Left ventricle myocardium inferior (tissue), 1 donor: ENCODE data around the gene ANXA10. TPM values are rescaled to one million over a fixed set of nuclear protein-coding genes. Genes with fewer than 3 reads are reported as not detected.

Experiments used
- DNase-seq: peaks from one replicate; pipeline ENCODE4 v3.0.0-alpha.2; 2020
- H3K27ac ChIP-seq: fragments of 200-600 bp; replicated peaks from 2 replicates; pipeline ENCODE4 v1.8.0; 2021
- H3K27me3 ChIP-seq: fragments of 200-600 bp; 2 replicates; pipeline ENCODE4 v1.8.0; 2021; ENCODE audit warnings: low read depth
- H3K36me3 ChIP-seq: fragments of 200-600 bp; 2 replicates; pipeline ENCODE4 v1.8.0; 2021
- H3K4me1 ChIP-seq: fragments of 200-600 bp; 2 replicates; pipeline ENCODE4 v1.8.0; 2021
- H3K4me3 ChIP-seq: fragments of 200-600 bp; 2 replicates; pipeline ENCODE4 v1.8.0; 2021; ENCODE audit warnings: mild to moderate bottlenecking, moderate library complexity
- H3K9me3 ChIP-seq: fragments of 200-600 bp; replicated peaks from 2 replicates; pipeline ENCODE4 v1.8.0; 2021
- CTCF ChIP-seq: fragments of 200-600 bp; IDR thresholded peaks from 2 replicates; pipeline ENCODE4 v1.8.0; 2021; ENCODE audit warnings: antibody characterized with exemption, mild to moderate bottlenecking, borderline replicate concordance
- intact Hi-C: fragments of 100-400 bp; cut with micrococcal nuclease; formaldehyde crosslinking; loops from one replicate; pipeline ENCODE4 v1.11.0; 2022
- total RNA-seq: library from RNA; stranded (reverse); fragmentation: NEBNext Ultra II Directional; extraction: Animal tissue kit (Norgen Biotek cat#: 25700); gene quantifications from one replicate; pipeline ENCODE4 v1.2.1, GENCODE V29; 2021
- donor health status: DM: no; HTN: yes; CAD: no; lungs with severe emphysema.

The ANXA10 gene
- total RNA-seq, 1 donor from 2014 or later, result not detected

GRCh38 chr4:168154546-168155277 lies 62.4 kb downstream of the ANXA10 start:
- intact Hi-C loops, result no loop called here
- H3K4me3 ChIP-seq, result no peak overlapping the region
- no peak for TF ChIP-seq CTCF
- H3K9me3 ChIP-seq, result peaks cover 14% of the 10 kb centered on the region
- no peaks in the 10 kb centered on the region for H3K4me1 ChIP-seq
- DNase-seq, result no peak
- no peaks in the 10 kb centered on the region for H3K36me3 ChIP-seq
- no peaks in the 10 kb centered on the region for H3K27me3 ChIP-seq
- H3K27ac ChIP-seq, result no peak overlapping the region

GRCh38 chr4:168162604-168163003 lies 70.3 kb downstream of the ANXA10 start:
- Histone ChIP-seq H3K27ac (no peak overlapping the region), H3K27me3 (no peaks in the 10 kb centered on the region), H3K36me3 (no peaks in the 10 kb centered on the region), H3K9me3 (peaks cover 35% of the 10 kb centered on the region), H3K4me3 (no peak overlapping the region), H3K4me1 (no peaks in the 10 kb centered on the region)
- DNase-seq, result no peak
- intact Hi-C loops, result no loop called here
- no peak for TF ChIP-seq CTCF

- intact Hi-C loops, result no loop called here
- H3K27me3 ChIP-seq, result no peaks in the 10 kb centered on the region
- H3K4me3 ChIP-seq, result no peak overlapping the region
- H3K27ac ChIP-seq, result no peak overlapping the region
- H3K36me3 ChIP-seq, result no peaks in the 10 kb centered on the region
- peaks cover 35% of the 10 kb centered on the region for H3K9me3 ChIP-seq
- H3K4me1 ChIP-seq, result no peaks in the 10 kb centered on the region
- no peak for TF ChIP-seq CTCF
- no peak for DNase-seq
These were observed 70.8 kb downstream of the ANXA10 start for GRCh38 chr4:168163106-168163505.

- no peaks in the 10 kb centered on the region for H3K27me3 ChIP-seq
- no peak overlapping the region for H3K27ac ChIP-seq
- no peaks in the 10 kb centered on the region for H3K36me3 ChIP-seq
- TF ChIP-seq CTCF, result no peak
- H3K9me3 ChIP-seq, result peaks cover 27% of the 10 kb centered on the region
- intact Hi-C loops, result no loop called here
- H3K4me3 ChIP-seq, result no peak overlapping the region
- no peaks in the 10 kb centered on the region for H3K4me1 ChIP-seq
- DNase-seq, result no peak
These were observed 71.7 kb downstream of the ANXA10 start for GRCh38 chr4:168164045-168164444.

GRCh38 chr4:168164915-168165548 lies 72.7 kb downstream of the ANXA10 start:
- Histone ChIP-seq H3K27me3 (no peaks in the 10 kb centered on the region), H3K4me1 (no peaks in the 10 kb centered on the region), H3K27ac (no peak overlapping the region), H3K4me3 (no peak overlapping the region), H3K9me3 (peaks cover 20% of the 10 kb centered on the region), H3K36me3 (no peaks in the 10 kb centered on the region)
- no peak for TF ChIP-seq CTCF
- no peak for DNase-seq
- intact Hi-C loops, result no loop called here
